ENCODE results near the gene ALG1L2.
"Not testable (repeated sequence)": the region's sequence is repeated elsewhere in the genome, so short reads cannot be mapped to it uniquely, and the experiment has no call there.

DNA sequence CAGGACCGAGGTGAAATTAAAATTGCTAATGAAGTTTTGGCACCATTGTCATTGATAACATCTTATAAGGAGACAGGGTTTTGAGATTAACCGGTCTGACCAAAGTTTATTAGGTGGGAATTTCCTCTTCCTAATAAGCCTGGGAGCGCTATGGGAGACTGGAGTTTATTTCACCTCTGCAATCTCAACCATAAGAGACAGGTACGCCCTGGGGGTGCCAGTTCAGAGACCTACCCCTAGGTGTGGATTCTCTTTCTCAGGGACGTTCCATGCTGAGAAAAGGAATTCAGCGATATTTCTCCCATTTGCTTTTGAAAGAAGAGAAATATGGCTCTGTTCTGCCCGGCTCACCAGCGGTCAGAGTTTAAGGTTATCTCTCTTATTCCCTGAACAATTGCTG is 57.4 kb downstream of the ALG1L2 start:
- not testable (repeated sequence) for TF ChIP-seq POLR2A (IDR thresholded peaks at IDR 0.05)
- TF ChIP-seq, protein P1, sequence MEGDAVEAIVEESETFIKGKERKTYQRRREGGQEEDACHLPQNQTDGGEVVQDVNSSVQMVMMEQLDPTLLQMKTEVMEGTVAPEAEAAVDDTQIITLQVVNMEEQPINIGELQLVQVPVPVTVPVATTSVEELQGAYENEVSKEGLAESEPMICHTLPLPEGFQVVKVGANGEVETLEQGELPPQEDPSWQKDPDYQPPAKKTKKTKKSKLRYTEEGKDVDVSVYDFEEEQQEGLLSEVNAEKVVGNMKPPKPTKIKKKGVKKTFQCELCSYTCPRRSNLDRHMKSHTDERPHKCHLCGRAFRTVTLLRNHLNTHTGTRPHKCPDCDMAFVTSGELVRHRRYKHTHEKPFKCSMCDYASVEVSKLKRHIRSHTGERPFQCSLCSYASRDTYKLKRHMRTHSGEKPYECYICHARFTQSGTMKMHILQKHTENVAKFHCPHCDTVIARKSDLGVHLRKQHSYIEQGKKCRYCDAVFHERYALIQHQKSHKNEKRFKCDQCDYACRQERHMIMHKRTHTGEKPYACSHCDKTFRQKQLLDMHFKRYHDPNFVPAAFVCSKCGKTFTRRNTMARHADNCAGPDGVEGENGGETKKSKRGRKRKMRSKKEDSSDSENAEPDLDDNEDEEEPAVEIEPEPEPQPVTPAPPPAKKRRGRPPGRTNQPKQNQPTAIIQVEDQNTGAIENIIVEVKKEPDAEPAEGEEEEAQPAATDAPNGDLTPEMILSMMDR (IDR thresholded peaks at IDR 0.05) = not testable (repeated sequence)

All from thyroid gland (tissue), 4 donors.